HG02885 (cell line): ENCODE data around the gene ABCC3.

ENCODE experiments used
- ATAC-seq: cut with Tn5 transposase; IDR thresholded peaks from one replicate; pipeline ENCODE4 v1.9.1; 2021; ENCODE audit warnings: mild to moderate bottlenecking; ENCODE audit not compliant: unreplicated experiment, poor library complexity

The ABCC3 gene

GRCh38 chr17:50682938-50683337, 48.3 kb downstream of the ABCC3 start:
- no peak for ATAC-seq

GRCh38 chr17:50683434-50684287, 49.0 kb downstream of the ABCC3 start:
- no peak for ATAC-seq

DNA sequence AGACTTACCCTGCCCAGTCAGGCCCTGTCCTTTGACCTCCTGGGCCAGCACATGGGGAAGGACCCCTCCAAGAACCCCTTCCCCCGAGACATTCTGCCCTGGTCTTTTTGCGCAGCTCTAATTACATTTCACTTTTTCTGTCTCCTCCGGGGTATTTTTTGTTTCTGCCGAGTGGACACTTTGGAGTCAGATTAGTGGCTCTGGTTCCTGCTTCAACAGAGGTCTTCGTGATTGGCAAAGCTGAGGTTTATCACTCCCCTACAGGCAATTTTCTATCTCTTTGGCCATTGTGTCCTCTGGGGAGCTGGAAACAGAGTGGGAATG, 49.6 kb downstream of the ABCC3 start:
- ATAC-seq: no peak

DNA sequence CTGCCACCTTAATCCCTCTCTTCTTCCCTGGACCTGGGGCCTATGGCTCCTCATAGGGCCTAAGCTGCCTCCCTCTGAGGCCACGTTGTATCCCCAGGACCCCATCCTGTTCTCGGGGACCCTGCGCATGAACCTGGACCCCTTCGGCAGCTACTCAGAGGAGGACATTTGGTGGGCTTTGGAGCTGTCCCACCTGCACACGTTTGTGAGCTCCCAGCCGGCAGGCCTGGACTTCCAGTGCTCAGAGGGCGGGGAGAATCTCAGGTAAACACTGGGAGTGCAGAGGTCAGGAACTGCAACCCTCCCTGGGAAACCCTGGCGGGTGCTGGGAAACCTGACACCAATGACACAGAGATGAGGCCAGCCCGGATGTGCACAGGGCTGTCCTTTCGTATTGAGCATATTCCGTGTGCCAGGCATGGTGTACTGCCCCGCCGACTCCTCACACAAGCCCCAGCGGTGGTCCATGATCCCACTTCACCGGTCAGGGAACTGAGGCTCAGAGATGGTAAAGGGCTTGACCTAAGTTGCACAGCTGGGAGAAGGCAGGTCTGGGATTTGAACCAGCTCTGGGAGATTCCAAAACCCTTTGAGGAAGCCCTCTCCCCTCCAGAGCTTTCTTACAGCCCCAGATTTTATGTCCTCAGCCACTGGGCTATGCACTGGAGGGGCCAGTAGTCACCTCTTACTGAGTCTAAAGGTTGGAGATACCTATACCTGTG, 50.1 kb downstream of the ABCC3 start:
- no peak for ATAC-seq

GRCh38 chr17:50685334-50685665, 50.6 kb downstream of the ABCC3 start:
- ATAC-seq: no peak

DNA sequence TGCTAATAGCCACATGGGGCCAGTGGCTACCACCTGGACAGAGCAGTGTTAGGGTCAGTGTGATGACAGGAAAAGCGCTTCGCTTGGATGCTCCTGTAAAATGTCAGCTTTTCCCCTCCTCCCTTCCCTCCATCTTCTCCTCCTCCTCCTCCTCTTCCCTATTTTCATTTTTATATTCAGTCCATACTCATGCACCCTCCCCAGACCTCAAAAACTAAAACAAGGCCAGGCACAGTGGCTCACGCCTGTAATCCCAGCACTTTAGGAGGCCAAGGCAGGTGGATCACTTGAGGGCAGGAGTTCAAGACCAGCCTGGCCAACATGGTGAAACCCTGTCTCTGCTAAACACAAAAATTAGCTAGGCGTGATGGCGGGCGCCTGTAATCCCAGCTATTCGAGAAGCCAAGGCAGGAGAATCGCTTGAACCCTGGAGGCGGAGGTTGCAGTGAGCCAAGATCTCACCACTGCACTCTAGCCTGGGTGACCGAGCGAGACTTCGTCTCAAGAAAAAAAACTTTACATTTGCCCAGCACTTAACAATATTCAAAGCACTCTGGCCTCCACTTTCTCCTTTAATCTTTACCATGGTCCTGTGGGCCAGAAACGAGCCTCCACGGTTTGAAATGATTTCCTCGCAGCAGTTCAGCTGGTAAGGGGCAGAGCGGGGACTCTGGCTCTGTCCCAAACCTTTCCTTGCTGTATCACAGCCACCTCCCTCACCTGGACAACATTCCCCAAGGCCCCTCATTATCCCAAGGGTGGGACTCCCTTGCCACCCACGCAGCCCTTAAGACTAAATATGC, 51.2 kb downstream of the ABCC3 start:
- no peak for ATAC-seq

- ATAC-seq: no peak
Observed at GRCh38 chr17:50686494-50687199, 52.0 kb downstream of the ABCC3 start.

- no peak for ATAC-seq
Observed at GRCh38 chr17:50687200-50688066, 52.8 kb downstream of the ABCC3 start.

GRCh38 chr17:50688245-50688644, 53.6 kb downstream of the ABCC3 start:
- ATAC-seq: no peak

GRCh38 chr17:50689251-50689650, 54.6 kb downstream of the ABCC3 start:
- no peak for ATAC-seq

GRCh38 chr17:50689956-50690886, 55.5 kb downstream of the ABCC3 start:
- ATAC-seq: no peak

DNA sequence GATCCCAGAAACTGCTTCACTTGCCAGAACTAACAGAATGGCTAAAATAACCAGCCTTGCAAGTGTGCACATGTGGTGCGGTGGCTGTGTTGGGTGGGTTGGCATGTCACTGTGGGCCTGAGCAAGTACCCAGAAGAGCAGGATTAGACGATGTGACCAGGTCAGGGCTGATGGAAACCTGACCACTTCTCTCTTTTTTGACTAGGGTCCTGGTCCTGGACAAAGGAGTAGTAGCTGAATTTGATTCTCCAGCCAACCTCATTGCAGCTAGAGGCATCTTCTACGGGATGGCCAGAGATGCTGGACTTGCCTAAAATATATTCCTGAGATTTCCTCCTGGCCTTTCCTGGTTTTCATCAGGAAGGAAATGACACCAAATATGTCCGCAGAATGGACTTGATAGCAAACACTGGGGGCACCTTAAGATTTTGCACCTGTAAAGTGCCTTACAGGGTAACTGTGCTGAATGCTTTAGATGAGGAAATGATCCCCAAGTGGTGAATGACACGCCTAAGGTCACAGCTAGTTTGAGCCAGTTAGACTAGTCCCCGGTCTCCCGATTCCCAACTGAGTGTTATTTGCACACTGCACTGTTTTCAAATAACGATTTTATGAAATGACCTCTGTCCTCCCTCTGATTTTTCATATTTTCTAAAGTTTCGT, 56.3 kb downstream of the ABCC3 start:
- ATAC-seq: no peak

DNA sequence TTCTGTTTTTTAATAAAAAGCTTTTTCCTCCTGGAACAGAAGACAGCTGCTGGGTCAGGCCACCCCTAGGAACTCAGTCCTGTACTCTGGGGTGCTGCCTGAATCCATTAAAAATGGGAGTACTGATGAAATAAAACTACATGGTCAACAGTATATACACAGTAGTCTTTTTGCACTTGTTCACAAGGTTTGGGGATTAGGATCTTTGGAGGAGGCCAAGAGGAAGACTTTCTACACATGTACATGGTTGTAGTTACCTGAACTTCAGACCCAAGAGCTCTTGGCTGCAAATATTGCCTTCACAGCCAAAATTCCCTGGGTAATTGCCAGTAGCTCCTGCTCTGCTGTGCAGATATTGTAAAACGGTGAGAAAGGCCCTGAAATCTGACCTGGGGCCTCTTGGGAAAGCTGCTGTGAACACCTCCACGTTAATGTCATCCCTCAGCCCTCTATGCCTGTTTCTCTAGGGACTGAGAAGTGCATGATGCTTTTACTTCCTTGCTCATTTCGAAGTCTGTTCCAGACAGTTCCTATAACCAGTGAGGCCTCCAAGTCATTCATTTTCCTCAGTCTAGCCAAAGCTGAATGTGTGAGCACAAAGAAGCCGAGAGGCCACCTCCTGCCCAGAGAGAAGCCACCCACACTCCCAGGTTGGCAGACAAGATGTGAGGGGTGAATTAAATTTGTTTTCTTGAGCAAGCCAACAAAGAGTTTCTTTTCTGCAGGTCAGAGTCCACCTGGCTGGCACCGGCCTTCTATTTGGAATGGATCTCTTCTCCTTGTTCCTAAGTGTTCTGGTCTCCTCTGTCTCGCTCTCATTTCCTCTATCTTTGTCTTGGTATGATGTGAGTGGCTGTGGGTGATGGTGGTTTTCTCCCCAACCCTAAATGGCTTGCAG, 57.1 kb downstream of the ABCC3 start:
- ATAC-seq: no peak

- ATAC-seq: no peak
Observed at GRCh38 chr17:50692448-50693035, 57.9 kb downstream of the ABCC3 start.

DNA sequence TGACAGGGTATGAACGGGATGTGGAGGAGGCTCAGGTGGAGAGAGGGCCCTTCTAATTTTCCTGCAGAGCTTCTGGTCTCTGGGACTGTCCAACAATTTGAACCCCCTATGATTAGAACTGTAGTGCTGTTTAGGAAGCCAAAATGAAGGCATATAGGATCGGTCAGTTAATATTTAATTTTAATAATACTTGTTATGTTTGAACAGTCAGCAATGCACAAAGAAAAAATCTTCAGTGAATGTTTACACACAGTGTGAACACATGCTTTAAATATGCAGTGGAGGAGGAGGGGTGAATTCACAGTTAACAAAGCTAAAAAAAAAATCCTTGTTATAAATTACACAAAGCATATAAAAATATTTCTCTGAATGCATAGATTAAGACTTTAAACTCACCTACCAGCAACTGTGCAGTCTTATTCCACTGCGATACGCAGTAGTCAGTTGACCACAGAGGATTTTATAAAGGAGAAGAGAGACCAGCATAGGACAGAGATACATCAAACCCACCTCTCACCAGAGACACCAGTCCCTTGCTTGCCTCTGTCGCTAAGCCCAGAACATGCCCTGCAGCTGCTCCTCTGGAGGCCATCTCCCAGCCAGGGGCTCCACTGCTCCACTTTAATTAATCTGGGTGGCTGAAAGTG, 58.5 kb downstream of the ABCC3 start:
- no peak for ATAC-seq

GRCh38 chr17:50696365-50696879, 61.7 kb downstream of the ABCC3 start:
- ATAC-seq: no peak
